Activated gamma-delta T cell treated with anti-CD3 and anti-CD28 coated beads, Interleukin-2, amount 50 U/mL, for 16 hours (primary cell): Measurements from ENCODE around the gene TARBP1.
A peak's percentile ranks its signal among the peaks of the same experiment; 100 is the strongest.

Experiments
- DNase-seq: peaks from one replicate; pipeline ENCODE4 v3.0.0-alpha.2; 2020; ENCODE audit warnings: low read depth

TARBP1 gene

GRCh38 chr1:234484991-234485739, 6.2 kb upstream of the TARBP1 start:
- no peak for DNase-seq

- DNase-seq, result no peak
Measured at GRCh38 chr1:234484218-234484617, 5.2 kb upstream of the TARBP1 start.

GRCh38 chr1:234481771-234482170, 2.8 kb upstream of the TARBP1 start:
- DNase-seq, result no peak

- DNase-seq, result no peak
Measured at GRCh38 chr1:234479866-234480265, 887 bp upstream of the TARBP1 start.

- DNase-seq, result no peak
Measured at GRCh38 chr1:234479310-234479559, 256 bp upstream of the TARBP1 start.

GRCh38 chr1:234478152-234478480, 863 bp downstream of the TARBP1 start:
- peak; percentile 53 for DNase-seq

GRCh38 chr1:234477386-234478151, 1.4 kb downstream of the TARBP1 start:
- no peak for DNase-seq

- no peak for DNase-seq
Measured at GRCh38 chr1:234476172-234476571, 2.8 kb downstream of the TARBP1 start.

- DNase-seq, result no peak
Measured at GRCh38 chr1:234475167-234475793, 3.7 kb downstream of the TARBP1 start.

- DNase-seq, result no peak
Measured at GRCh38 chr1:234474375-234474774, 4.6 kb downstream of the TARBP1 start.

GRCh38 chr1:234473118-234473517, 5.9 kb downstream of the TARBP1 start:
- DNase-seq, result no peak

- DNase-seq, result no peak
Measured at GRCh38 chr1:234469376-234469775, 9.6 kb downstream of the TARBP1 start.

GRCh38 chr1:234468580-234468979, 10.4 kb downstream of the TARBP1 start:
- DNase-seq, result no peak

- DNase-seq, result no peak
Measured at GRCh38 chr1:234467821-234468220, 11.2 kb downstream of the TARBP1 start.

GRCh38 chr1:234466945-234467344, 12.0 kb downstream of the TARBP1 start:
- no peak for DNase-seq

GRCh38 chr1:234463749-234464148, 15.2 kb downstream of the TARBP1 start:
- no peak for DNase-seq

GRCh38 chr1:234460652-234461051, 18.3 kb downstream of the TARBP1 start:
- no peak for DNase-seq

- no peak for DNase-seq
Measured at GRCh38 chr1:234458352-234459017, 20.5 kb downstream of the TARBP1 start.

- no peak for DNase-seq
Measured at GRCh38 chr1:234454926-234455325, 24.1 kb downstream of the TARBP1 start.

GRCh38 chr1:234452406-234452965, 26.5 kb downstream of the TARBP1 start:
- no peak for DNase-seq

- DNase-seq, result no peak
Measured at GRCh38 chr1:234440348-234440747, 38.6 kb downstream of the TARBP1 start.

- DNase-seq, result no peak
Measured at GRCh38 chr1:234438579-234438978, 40.4 kb downstream of the TARBP1 start.
